Stimulated activated CD8-positive, alpha-beta memory T cell treated with anti-CD3 and anti-CD28 coated beads, Interleukin-4, amount 100 ng/mL, for 1 hour (primary cell): ENCODE measurements around the gene SKOR1.

ENCODE experiments used
- DNase-seq, 2 donors: peaks; one replicate each; pipeline ENCODE4 v3.0.0-alpha.2; 2020; ENCODE audit warnings: low read depth in 2 of 2, low spot score in 1 of 2

Gene SKOR1

DNA sequence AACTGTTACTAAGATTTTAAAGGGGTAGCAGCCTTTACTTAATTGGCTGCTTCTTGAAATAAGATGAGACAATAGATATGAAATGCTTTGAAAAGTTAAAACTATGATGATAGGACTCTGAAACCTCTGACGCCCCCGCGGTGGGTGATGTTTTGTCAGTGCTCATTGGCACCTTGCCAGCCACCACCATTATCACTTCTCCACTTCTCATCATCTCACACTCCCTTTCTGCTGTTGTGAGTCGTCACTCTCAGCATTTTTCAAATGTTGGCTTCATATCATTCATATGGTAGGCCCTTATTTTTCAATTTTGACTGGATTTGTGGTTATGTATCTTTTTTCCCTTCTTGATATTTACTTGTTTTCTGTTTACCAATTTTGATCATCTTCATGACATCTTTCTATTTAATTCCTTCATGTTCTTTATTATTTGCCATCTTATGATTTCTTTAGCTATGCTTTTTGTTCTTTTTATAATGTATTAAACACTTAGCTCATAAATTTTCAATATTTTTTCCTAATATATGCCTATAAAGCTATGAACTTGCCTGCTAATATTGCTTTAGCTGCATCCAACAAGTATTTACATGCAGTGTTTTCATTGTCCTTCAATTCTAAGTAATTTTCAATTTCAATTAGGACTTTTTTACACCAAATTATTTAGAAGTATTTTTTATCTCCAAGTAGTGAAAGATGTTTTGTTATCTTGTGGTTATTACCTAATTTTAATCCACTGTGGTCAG is 30.3 kb upstream of the SKOR1 start:
- DNase-seq: no peak

GRCh38 chr15:67796196-67797127 is 28.8 kb upstream of the SKOR1 start:
- DNase-seq: no peak

- DNase-seq: no peak
Observed at GRCh38 chr15:67799801-67800205, 25.5 kb upstream of the SKOR1 start.

GRCh38 chr15:67801142-67801541 is 24.2 kb upstream of the SKOR1 start:
- no peak for DNase-seq

DNA sequence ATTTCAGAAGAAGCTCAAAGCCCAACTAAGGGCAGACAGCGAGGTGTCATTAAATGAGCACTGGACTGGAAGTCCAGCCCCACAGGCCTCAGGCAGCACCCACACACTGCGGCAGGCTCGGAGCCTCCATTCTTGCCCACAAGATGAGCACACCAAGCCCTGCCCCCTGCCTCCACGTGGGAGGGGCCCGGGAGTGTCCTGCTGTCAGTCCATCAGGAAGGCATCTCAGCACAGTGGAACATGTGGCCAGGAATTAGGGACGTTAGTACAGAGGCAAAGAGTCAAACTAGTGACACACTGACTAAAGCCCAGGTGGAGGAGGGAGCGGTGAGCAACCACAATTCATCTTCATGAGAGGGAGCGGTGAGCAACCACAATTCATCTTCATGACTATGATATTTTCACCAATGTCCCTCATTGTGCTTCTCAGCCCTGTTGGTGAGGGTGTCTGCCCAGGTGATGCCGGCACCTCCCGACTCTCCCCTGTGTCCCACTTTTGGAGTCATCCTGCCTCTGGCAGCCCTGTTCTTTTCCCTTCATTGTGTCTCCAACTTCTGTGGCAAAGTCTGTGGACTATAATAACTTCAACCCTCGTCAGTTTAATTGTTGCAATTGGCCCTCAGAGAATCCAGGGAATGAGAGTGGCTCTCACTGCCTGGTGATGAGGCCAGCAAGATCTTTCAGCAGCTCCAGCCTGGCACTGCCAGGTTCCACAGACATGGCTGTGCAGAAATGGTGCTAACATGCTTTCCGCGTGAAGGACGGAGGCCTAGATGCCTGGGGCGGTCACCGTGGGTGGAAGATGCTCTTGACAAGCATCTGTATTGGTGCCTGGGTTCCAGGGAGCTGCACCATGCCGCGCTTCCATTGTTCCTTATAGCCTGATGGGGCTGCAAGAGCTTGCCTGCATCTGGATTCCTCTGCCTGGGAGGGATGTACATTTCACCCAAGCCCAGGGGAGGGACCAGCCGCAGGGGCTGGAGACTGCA is 23.1 kb upstream of the SKOR1 start:
- DNase-seq: no peak

- DNase-seq: no peak
Observed at GRCh38 chr15:67803299-67803698, 22.0 kb upstream of the SKOR1 start.

DNA sequence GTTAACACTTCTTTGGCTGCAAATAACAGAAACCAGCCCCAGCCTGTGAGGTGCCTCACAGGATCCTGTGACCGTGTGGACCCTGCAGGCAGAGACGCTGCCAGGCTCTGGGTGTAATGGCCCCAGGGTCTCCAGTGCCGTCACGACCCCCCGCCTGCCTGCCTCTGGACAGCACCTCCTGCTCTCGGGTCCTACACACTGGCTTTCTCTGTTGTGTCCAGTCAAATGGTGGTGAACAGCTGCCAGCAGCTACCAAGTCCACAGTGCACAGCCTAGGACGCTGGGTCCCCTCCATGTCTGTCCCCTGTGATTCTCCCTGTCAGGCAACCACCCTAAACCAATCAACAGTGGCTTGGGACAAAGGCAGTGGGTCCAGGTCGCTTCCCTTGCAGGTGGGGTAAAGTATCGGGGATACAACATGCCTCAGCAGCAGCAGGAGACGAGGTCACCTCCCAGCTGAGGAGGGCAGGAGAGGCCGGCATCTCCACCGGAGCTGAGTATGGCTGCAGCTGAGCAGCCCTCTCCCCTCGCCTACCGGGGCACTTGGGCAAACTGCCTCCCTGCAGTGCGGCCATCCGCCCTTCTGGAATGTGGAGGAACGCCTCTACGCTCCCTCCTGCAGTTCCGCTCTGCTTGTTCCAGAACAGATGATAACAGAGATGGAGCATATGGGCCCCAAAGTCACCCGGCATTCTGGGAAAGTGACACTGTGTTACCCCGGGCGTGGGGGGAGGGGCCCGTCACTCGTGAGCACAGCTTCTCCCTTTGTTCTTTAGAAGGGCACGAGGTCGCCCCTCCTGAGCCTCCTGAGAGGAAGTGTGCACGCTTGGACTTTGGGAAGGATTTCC is 21.1 kb upstream of the SKOR1 start:
- DNase-seq: no peak

DNA sequence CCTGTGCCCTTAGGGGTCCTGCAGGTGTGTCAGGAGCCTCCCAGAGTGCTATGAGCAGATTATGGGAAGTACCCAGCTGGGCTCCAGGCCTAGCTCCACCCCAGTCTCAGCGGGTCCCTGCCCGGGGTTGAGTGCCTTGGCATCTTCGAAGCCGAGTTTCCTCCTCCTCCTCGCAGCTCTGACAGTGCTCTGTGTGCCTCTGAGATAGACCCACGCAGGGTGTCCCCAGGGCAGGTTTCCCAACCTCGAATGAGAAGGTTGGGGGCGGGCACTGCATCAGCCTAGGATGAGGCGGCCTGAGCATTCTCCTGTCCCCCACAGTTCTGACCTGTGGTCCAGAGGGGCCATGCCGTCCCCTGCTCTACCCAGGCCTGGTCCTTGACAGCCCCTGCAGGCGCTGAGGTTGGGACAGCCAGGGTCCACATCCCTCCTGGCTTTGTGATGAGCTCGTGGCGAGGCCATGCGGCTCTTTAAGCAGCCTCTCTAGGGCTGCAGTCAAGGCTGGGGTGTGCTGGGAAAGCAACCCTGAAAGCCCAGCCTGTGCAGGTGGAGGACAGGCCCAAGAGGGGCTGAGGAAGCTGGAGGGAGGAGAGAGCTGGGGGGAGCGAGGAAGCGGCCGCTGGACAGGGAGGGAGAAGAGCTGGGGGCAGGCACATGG is 20.2 kb upstream of the SKOR1 start:
- DNase-seq: no peak

DNA sequence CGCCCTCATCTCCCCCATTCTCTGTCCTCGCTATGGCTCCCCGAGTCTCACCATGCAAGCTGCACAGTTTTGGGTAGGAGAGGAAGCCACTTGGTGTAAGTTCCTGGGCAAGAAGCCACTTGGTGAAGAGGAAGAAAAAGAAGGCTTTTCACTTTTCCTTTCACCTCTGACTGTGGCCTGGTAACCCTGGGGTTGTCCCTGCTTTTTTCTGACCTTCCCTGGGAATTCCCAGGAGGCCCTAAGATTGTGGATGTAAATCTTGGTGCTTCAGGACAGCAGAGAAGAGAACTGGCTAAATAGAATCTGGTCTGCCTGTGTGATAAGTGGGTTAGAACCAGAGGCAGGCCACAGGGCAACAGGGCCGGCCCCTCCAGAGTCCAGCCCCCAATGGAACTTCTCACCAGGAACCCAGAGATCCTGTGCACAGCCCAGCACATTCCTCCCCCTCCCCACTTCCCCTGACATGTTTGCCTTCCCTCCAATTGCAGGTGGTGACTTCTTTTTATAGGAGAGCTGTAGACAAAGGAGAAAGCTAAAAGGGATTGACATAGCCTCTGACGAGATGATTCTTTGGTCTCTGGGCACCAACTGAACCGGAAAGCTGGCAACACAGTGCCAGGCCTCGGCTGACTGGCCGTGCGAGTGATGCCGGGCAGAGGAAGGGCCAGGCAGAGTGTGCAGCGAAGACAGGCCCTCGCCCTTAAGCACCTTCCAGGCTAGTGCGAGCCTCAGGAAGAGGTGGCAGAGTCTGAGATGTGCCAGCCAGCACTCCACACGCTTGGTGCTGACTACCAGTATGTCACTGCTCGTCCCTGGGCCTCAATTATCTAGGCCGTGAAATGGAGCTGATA is 19.4 kb upstream of the SKOR1 start:
- DNase-seq: no peak

GRCh38 chr15:67806536-67806935 is 18.8 kb upstream of the SKOR1 start:
- DNase-seq: no peak

DNA sequence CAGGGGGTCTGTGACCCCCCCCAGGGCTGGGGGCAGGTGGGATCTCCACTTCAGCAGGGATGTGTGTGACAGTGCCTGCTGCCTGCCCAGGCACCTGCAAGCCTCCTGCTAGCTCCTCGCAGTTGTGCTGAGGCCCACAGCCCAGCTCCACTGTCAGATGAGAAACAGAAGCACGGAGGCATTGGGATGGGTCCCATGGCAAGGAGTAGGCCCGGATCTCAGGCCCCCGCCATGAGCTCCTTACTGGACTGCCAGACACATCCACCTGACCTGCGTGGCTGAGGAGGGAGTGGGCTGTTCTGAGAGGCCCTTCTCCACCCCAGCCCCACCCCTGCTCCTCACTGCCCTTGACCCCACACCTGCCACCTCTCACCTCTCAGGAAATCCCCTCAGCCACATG is 18.2 kb upstream of the SKOR1 start:
- no peak for DNase-seq

DNA sequence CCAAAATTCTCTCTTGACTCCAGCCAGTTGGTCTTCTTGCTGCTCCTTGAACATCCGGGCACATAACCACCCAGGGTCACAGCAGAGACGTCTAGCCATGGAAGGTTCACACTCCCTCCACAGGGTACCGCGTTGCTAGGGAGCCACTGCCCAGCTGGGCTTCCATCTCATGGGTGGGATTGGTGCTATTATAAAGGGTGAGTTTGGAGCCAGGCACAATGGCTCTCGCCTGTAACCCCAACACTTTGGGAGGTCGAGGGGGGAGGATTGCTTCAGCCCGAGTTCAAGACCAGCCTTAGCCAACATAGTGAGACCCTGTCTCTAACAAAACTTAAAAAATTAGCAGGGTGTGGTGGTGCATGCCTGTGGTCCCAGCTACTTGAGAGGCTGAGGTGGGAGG is 17.5 kb upstream of the SKOR1 start:
- no peak for DNase-seq

GRCh38 chr15:67808821-67809220 is 16.5 kb upstream of the SKOR1 start:
- no peak for DNase-seq

DNA sequence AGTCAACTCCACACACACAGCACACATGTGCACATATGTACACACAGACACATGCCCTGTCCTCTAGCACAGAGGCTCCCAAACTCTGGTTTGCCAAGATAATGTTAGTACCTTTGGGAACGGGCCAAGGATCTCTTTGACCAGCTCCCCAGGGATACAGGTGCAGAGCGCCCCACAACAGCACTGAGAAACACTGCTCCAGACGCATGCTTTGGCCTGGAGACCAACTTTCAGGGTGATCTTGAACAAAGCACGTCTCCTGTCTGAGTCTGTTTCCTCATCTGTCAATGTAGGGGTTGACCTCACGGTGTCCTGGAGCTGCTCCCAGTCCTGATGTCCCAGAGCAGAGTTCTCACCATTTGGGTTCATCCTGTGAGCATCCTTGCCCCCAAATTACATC is 15.9 kb upstream of the SKOR1 start:
- DNase-seq: no peak

DNA sequence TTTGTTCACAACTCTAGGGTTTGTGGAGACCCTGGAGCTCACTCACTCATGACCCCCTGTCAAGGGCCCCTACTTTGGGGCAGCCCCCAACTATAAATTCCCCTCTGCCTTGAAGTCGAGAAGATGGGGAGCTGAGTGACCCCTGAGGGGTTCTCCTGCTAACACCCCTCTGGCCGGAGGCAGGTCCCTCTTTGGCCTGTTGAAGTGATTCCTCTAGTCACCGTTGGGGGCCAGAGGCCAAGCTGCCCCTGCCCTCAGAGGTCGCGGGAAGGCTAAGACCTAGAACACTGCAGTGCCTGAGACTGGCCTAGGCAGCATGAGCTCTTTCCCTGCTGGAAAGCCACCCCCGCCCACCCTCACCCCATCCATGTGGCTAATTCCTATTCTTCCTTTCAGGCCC is 15.4 kb upstream of the SKOR1 start:
- DNase-seq: no peak

DNA sequence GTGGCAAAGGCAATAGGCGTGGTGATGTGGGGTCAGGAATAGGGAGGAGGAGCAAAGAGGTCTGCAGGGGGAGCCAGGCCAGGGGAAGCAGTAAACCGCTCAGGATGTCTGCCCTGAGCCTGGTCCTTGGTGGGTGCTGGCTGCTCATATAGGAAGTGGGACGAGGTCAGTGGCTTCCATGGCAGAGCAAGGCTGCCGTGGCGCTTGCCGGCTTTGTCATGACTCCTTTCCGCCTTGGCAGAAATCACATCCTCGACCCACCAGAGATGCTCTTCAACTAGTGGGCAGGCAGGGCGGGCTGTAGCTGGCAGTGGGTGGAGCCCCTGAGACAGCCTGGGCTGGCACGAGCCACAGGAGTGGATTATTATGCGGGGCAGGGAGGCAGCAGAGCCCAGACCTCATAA is 13.1 kb upstream of the SKOR1 start:
- DNase-seq: no peak

- no peak for DNase-seq
Observed at GRCh38 chr15:67813104-67813634, 12.1 kb upstream of the SKOR1 start.

DNA sequence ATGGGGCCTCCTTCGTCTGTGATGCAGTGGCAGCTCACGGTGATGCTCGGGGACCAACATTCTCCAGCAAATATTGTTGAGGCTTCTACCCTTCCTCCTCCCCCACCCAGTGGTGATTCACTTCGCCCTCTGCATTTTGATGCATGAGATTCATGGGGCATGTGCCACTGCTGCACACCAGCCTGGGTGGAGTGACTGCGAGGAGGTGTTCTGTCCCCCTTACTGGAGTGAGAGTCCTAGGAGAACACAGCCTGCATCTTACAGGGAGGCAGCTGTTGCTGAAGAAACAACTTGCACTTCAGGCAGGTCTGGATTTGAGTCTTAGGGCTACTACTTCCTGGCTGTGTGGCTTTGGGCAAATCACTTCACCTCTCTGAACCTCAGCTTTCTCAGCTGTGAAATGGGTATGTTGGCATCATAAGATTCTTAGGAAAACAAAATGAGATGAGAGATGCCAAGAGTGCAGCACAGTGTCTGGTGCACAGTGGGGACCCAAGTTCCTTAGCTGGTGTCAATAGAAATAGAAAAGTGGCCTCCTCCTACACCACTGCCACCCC is 10.2 kb upstream of the SKOR1 start:
- no peak for DNase-seq
